Esophagus mucosa (tissue), 1 donor: Measurements from ENCODE around the gene REM2. TPM values are rescaled to one million over a fixed set of nuclear protein-coding genes. Genes with fewer than 3 reads are reported as not detected.
A peak's percentile ranks its signal among the peaks of the same experiment; 100 is the strongest.
"Not testable (repeated sequence)": the region's sequence is repeated elsewhere in the genome, so short reads cannot be mapped to it uniquely, and the experiment has no call there.

ENCODE experiments used
- ATAC-seq: fragments of 200-7000 bp; cut with Tn5 transposase; one replicate; pipeline ENCODE4 v1.9.1; 2020
- total RNA-seq: library from RNA; stranded (reverse); gene quantifications from one replicate; pipeline ENCODE4 v1.2.4, GENCODE V29; 2023
- donor health status: DM: yes; HTN: yes; CAD: no.

The REM2 gene
- total RNA-seq, 1 donor from 2014 or later: 0.32 TPM

- peak; percentile 74 for ATAC-seq
Measured at GRCh38 chr14:22898302-22899090, 15.5 kb downstream of the REM2 start.

DNA sequence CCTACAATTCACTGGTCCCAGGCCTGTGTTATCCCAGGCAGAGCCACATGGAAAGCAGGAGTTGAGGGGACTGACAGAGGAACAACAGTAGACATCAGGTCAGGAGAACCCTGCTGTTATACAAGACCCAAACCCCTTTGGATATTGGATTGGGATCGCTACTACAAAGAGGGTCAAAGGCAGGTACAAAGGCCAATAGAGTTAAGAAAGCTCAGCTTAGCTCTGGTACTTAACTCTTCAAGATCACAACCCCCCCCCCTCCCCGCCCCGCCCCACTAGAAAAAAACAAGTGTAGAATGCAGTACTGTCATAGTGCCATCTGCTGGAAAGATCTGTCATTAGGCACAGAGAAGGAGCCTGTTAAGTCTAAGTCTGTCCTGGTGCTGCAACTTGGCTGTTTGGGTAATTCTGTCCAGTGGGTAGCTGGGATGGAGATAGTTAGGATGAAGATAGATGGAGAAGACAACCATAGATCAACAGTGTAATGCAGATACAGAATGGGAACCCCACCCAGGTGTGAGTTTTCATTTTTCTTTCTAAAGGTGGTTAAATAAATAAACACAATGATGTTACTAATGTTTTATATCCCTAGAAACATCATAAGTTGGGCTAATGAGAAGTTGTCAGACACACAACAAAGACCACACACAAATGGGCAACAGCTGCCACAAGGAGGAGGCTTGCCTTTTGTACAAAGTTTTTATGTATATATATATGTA is 17.2 kb downstream of the REM2 start:
- ATAC-seq: peak; percentile 42

DNA sequence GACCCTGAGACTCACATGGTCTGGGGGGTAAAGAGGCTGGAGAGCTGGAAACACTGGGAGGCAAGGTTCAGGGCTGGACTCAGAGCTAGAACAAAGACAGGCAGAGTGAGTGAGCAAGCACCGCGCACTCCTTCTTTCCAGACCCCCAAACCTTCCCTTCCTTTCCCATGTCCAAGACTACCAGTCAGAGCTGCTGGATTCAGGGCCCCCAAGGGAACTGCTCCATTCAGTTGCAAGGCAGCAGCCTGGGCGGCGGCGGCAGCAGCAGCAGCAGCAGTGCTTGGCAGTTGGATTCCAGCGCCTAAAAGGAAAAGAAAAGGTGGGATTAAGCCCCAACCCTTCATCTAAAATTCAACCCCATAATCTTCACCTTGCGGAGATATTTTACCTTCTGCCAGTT is 18.8 kb downstream of the REM2 start:
- no peak for ATAC-seq

GRCh38 chr14:22903742-22904087 is 20.7 kb downstream of the REM2 start:
- no peak for ATAC-seq

- no peak for ATAC-seq
Measured at GRCh38 chr14:22905627-22906026, 22.6 kb downstream of the REM2 start.

GRCh38 chr14:22906073-22906472 is 23.1 kb downstream of the REM2 start:
- ATAC-seq: no peak

DNA sequence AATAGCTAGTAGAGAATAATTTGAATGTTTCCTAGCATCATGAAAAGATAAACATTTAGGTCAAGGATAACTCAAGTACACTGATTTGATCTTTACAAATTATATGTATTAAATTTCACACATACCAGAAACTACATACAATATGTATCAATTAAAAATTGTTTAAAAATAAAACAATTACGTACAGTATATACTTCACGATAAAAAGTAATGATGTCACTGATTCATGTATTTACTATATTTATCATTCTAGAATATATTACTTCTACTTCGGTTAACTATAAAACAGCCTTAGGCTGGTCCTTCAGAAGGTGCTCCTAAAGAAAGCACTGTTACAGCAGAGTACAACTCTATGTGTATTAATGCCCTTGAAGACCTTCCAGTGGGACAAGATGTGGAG is 24.4 kb downstream of the REM2 start:
- ATAC-seq: no peak

GRCh38 chr14:22908601-22909000 is 25.6 kb downstream of the REM2 start:
- ATAC-seq: no peak

GRCh38 chr14:22910916-22911315 is 27.9 kb downstream of the REM2 start:
- ATAC-seq: no peak

DNA sequence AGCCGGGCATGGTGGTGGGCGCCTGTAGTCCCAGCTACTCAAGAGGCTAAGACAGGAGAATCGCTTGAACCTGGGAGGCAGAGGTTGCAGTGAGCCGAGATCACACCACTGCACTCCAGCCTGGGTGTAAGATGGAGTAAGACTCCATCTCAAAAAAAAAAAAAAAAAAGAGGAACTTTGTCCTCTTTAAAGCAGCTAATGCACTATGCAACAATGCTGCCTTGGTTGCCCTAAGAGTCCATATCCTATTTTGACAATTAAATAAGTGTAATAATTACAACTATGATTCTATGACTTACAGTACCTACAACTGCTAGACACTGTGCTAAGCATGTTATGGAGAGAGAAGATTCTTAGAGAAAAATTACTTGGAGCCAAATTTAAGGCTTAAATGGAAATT is 31.8 kb downstream of the REM2 start:
- not testable (repeated sequence) for ATAC-seq

GRCh38 chr14:22915886-22916521 is 33.0 kb downstream of the REM2 start:
- no peak for ATAC-seq

- ATAC-seq: peak; percentile 96
Measured at GRCh38 chr14:22918804-22919600, 36.0 kb downstream of the REM2 start, which contains the start of gene RBM23. Gene RBM23, minus strand, starts transcription at chr14:22919149.

DNA sequence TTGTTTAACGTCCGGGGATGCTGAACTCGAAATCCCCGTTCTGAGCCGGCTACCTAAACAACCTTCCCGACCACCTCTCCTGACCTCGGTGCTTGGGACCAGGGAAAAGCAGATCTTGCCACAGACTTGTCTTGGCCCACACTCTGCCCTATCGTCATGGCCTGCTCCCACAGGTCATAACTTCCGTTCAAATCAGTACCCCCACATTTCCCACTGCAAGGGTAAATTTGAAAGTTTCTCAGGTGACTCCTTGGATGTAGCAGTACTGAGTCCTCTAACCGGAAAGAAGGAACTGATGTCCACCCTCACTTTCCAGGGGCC is 36.5 kb downstream of the REM2 start:
- no peak for ATAC-seq

DNA sequence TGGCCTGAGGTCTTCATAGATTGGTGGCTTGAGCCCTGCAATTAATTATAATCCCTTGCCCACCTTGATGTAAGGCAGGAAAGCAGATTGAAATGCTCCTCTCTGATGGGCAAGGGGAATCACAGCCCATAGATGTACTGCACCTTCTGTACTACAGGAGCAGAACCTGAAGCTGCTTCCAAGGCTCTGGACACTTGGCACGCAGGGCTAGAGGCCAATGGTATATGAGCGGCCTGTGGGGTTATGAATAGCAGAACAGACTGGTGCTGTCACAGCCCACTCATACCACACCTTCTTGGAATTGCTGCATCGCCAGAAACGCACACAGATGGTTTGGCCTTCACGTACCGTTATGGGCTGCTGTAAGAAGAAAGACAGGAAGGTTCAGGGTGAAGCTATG is 37.7 kb downstream of the REM2 start:
- ATAC-seq: no peak

DNA sequence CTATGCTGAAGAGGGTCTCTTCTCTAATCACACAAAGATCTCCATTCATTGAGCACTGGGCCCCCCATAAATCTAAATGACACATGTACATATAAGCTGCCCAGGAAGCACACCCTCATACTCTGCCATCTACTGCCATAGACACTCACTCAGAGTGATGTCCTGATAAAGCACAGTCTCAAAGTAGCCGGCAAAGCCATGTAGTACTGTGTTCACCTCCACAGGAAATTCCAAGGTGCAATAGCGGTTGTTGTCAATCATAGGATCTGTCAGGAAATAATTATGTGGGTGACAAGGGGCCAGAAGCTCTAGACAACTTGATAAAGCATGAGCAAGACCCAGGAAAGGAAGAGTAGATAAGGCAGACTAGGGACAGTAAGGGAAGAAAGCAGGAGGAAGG is 39.3 kb downstream of the REM2 start:
- no peak for ATAC-seq

- ATAC-seq: no peak
Measured at GRCh38 chr14:22923746-22924145, 40.7 kb downstream of the REM2 start.

GRCh38 chr14:22925513-22925912 is 42.5 kb downstream of the REM2 start:
- ATAC-seq: no peak

DNA sequence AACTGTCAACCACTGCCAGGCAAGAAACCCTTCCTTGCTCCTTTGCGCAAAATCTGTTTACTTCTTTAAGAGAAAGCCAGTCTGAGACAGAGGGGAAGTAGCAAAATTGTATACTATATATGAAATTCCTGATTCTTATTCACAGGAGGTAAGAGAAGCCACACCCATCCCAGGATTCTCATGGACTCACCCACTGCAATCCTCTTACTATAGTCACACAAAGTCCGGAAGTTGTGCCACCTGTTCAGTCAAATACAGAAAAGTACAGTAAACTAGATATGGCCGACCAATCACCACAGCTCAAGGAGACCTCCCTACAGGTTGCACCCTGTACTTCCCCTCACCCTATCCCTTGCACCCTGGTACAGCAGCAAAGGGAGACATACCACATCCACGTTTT is 43.3 kb downstream of the REM2 start:
- peak; percentile 20 for ATAC-seq

DNA sequence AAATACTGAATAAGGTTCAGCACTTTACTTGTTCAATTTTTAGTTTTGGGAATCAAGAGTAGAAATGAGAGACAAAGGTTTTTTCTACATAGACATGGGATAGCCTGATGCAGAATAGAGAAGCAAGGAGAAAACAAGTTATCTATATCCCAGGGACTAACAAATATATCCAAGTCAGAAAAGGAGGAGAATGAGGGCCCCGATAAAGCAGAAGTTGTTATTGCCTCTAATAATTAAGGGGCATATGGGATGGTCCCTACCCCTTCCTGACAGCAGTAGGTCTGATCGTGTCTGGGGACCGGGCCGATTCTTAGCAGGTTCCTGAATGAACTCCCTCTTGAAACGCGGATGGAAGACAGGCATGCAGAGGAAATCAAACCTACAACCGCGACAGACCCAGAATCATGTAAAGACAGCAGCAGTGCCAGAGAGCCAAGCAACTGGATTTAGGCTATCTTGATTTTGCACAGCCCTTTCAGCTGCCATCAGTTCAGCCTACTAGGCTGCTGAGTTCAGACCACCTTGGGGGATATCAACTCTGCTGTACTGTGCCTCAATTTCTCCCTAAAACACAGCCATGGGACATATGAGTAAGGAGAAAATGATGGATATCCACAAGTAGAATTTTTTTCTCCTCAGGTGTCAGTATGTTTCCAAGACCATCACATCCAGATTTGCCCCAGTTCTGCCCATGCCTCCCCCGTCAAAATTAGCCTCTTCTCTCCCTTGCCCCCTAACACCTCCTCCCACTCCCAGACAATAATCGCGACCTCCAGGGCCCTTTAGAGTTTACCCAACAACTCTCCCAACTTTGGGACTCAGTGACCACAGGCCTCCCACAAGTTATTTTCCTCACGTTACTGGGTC is 45.4 kb downstream of the REM2 start:
- no peak for ATAC-seq

DNA sequence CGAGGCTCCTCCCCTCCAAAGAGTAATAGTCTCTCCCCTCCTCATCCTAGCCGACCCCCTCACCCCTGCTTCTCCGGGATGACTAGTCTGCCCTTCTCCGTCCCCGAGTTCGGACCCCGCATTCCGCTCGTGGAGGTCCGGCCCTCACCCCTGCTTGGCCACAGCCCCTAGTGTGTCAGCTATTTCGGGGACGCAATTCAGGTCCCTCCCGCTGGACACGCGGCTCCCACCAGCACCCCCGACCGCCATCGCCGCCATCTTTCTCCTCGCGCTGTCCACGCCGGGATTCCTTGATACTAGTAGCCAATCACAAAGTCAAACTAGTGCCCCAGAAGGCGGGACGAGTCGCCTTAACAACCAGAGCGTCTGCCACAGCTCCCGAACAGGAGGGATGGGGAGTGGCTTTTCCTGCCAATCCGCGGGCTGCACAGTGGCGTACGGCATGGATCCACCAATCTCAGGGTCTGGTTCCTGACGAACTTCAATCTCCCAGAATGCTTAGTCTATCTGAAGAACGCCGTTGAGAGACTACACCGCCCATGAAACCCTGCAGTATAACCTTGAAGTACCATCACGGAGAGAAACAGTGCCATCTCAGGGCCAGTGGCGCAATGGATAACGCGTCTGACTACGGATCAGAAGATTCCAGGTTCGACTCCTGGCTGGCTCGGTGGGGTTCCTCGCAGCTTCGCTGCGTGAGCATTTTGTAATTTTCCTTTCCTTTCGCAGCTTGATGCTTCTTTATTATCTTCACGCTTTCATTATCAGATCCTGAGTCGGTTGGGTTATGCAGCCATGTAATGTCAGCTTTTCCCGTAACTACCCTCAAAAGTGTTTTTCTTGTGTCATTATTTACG is 46.3 kb downstream of the REM2 start, which contains the start of gene PRMT5:
TSS of gene PRMT5 (minus strand) at position 273 of the 857 bp plus-strand sequence. CDS start at position 258, 15 bp downstream.
- peak; percentile 98 for ATAC-seq

DNA sequence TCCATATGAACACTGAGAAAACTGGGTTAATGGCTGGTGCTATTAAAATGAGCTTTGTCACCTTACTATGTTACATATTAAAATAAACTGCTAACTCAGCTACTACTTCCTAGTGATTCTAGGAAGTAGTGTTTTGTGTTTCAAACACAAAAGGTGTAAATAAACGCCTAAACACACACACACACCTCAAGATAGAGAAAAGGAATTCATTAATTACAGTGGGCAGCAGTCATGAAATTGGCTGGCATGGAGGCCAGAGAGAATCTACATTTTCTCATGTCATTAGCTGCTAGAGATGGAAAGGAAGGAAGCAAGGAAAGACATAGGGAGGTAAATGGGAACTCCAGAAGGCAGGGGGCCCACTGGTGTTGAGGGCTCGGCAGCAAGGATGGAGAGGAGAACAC is 46.9 kb downstream of the REM2 start:
- ATAC-seq: no peak
